K562 (cell line): Measurements from ENCODE around the gene NCF2. TPM values are rescaled to one million over a fixed set of nuclear protein-coding genes. Genes with fewer than 3 reads are reported as not detected.

ENCODE experiments used
- GTF2F1 ChIP-seq: IDR thresholded peaks from 2 replicates; pipeline ENCODE4 v1.6.1; 2011; ENCODE audit warnings: low read depth, low read length, improper control_type of control experiment
- HNRNPH1 ChIP-seq: fragments of 200-400 bp; formaldehyde crosslinking; optimal IDR thresholded peaks from 2 replicates; pipeline ENCODE3; 2017; ENCODE audit warnings: low read depth, mild to moderate bottlenecking, low read length, moderate library complexity
- MAFG ChIP-seq: fragments of 450-650 bp; conservative IDR thresholded peaks from 2 replicates; pipeline ENCODE4 v1.6.1; 2016; ENCODE audit warnings: missing genetic modification characterization, missing compliant biosample characterization
- NCOA1 ChIP-seq: fragments of 450-650 bp; IDR thresholded peaks from 2 replicates; pipeline ENCODE4 v1.6.1; 2016; ENCODE audit warnings: low read depth
- NR2C2 ChIP-seq, 2 experiments: fragments of 200-800 bp in 1 of 2; sonication (Bioruptor generic) in 1 of 2; sonication (generic) in 1 of 2; formaldehyde crosslinking in 1 of 2; IDR thresholded peaks; 2 replicates each; pipeline versions ENCODE4 v1.6.1 to v1.8.0; 2016 to 2022; ENCODE audit warnings: mild to moderate bottlenecking in 1 of 2, missing compliant biosample characterization in 1 of 2, missing genetic modification characterization in 1 of 2, missing genetic modification reagents in 1 of 2
- ZEB2 ChIP-seq: fragments of 450-650 bp; IDR thresholded peaks from 2 replicates; pipeline ENCODE4 v1.6.1; 2016
- ZNF436 ChIP-seq: fragments of 250-450, 450-650 bp; sonication (Bioruptor Pico); formaldehyde crosslinking; IDR thresholded peaks from 2 replicates; pipeline ENCODE4 v1.7.0; 2020; ENCODE audit warnings: mild to moderate bottlenecking
- ZNF507 ChIP-seq: conservative IDR thresholded peaks from 2 replicates; pipeline ENCODE4 v1.6.1; 2017; ENCODE audit warnings: missing genetic modification characterization, missing compliant biosample characterization
- polyA plus RNA-seq, 8 experiments: library from polyadenylated mRNA; depleted of rRNA in 4 of 8; stranded (reverse) in 5 of 8; unstranded in 3 of 8; fragments of >200 nt; fragmentation: Nextera tagmentation in 2 of 8; fragmentation: Illumina TruSeq in 1 of 8; extraction: Ambion mirVana in 2 of 8; extraction: Trizol in 1 of 8; gene quantifications; 2 replicates each; pipeline versions ENCODE4 v1.2.1 to v1.2.3, GENCODE V29; 2011 to 2014; ENCODE audit warnings: inconsistent platforms in 1 of 8, missing spikeins in 1 of 8
- total RNA-seq, 7 experiments: library from RNA; depleted of rRNA in 6 of 7; stranded (reverse); fragments of >200 nt in 6 of 7; fragmentation: Illumina TruSeq in 2 of 7; extraction: Trizol in 2 of 7; gene quantifications; 2 replicates each; pipeline versions ENCODE4 v1.2.1 to v1.2.3, GENCODE V29; 2011 to 2021; ENCODE audit warnings: low replicate concordance in 1 of 7
- TF ChIP-seq, protein P1 (sequence below): sonication (generic); formaldehyde crosslinking; IDR thresholded peaks from 2 replicates; pipeline ENCODE4 v1.8.0; 2022; ENCODE audit warnings: mild to moderate bottlenecking, missing genetic modification reagents
- TF ChIP-seq, protein P2 (sequence below), 2 experiments: IDR thresholded peaks; 2 replicates each; pipeline ENCODE4 v1.6.1; 2012; ENCODE audit warnings: improper control_type of control experiment in 2 of 2, low read depth in 2 of 2, low read length in 2 of 2, borderline replicate concordance in 1 of 2
- TF ChIP-seq, protein P3 (sequence below): sonication (generic); formaldehyde crosslinking; IDR thresholded peaks from 2 replicates; pipeline ENCODE4 v1.8.1; 2023; ENCODE audit warnings: mild to moderate bottlenecking, missing genetic modification reagents, moderate library complexity
- TF ChIP-seq, protein P4 (sequence below): fragments of 200-800 bp; sonication (Bioruptor generic); IDR thresholded peaks from 2 replicates; pipeline ENCODE4 v1.6.1; 2017; ENCODE audit warnings: missing genetic modification characterization, missing compliant biosample characterization

Gene NCF2
- total and polyA plus RNA-seq, 9 of the 15 experiments (the other 6 are each of a cell fraction or from before 2014, with no cell fraction given), result 0.07 to 0.54 (median 0.16) TPM; not detected in 3

DNA sequence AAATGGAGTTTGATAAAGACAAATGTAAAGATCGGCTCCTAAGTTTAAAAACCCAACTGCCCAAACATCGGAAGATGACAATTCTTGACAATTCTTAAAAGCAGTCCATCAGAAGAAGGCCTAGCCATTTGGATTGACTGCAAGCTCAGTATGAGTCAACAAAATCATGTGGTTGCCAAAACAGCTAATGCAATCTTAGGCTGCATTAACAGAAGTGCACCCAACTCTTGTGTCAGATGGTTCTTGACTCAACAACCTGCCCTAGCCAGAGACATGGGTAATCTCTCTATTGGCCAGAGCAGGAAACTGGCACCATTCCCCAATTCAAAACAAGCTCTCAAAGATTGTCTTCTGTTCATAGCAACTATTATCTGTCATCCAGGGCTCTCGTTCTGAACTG is 9.9 kb upstream of the NCF2 start (continued):
- TF ChIP-seq, protein P1, sequence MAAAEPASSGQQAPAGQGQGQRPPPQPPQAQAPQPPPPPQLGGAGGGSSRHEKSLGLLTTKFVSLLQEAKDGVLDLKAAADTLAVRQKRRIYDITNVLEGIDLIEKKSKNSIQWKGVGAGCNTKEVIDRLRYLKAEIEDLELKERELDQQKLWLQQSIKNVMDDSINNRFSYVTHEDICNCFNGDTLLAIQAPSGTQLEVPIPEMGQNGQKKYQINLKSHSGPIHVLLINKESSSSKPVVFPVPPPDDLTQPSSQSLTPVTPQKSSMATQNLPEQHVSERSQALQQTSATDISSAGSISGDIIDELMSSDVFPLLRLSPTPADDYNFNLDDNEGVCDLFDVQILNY (CRISPR knock-in tag), result no peak
- TF ChIP-seq NR2C2 (CRISPR knock-in tag; IDR thresholded peaks at IDR 0.05) (no peak), NR2C2 (tag; IDR thresholded peaks at IDR 0.05) (peak; percentile 47; the same call in 1 of the 2 replicates), MAFG (tag) (peak; percentile 60), ZNF436 (no peak), ZNF507 (tag) (no peak), HNRNPH1 (no peak), NCOA1 (no peak), GTF2F1 (no peak), ZEB2 (no peak)
- TF ChIP-seq, protein P2, sequence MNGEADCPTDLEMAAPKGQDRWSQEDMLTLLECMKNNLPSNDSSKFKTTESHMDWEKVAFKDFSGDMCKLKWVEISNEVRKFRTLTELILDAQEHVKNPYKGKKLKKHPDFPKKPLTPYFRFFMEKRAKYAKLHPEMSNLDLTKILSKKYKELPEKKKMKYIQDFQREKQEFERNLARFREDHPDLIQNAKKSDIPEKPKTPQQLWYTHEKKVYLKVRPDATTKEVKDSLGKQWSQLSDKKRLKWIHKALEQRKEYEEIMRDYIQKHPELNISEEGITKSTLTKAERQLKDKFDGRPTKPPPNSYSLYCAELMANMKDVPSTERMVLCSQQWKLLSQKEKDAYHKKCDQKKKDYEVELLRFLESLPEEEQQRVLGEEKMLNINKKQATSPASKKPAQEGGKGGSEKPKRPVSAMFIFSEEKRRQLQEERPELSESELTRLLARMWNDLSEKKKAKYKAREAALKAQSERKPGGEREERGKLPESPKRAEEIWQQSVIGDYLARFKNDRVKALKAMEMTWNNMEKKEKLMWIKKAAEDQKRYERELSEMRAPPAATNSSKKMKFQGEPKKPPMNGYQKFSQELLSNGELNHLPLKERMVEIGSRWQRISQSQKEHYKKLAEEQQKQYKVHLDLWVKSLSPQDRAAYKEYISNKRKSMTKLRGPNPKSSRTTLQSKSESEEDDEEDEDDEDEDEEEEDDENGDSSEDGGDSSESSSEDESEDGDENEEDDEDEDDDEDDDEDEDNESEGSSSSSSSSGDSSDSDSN (IDR thresholded peaks at IDR 0.05; ENCODE audit: borderline replicate concordance in 1 of 2, low read depth in 2 of 2, low read length in 2 of 2), result no peak
- TF ChIP-seq, protein P3, sequence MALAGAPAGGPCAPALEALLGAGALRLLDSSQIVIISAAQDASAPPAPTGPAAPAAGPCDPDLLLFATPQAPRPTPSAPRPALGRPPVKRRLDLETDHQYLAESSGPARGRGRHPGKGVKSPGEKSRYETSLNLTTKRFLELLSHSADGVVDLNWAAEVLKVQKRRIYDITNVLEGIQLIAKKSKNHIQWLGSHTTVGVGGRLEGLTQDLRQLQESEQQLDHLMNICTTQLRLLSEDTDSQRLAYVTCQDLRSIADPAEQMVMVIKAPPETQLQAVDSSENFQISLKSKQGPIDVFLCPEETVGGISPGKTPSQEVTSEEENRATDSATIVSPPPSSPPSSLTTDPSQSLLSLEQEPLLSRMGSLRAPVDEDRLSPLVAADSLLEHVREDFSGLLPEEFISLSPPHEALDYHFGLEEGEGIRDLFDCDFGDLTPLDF, result no peak
- TF ChIP-seq, protein P4, sequence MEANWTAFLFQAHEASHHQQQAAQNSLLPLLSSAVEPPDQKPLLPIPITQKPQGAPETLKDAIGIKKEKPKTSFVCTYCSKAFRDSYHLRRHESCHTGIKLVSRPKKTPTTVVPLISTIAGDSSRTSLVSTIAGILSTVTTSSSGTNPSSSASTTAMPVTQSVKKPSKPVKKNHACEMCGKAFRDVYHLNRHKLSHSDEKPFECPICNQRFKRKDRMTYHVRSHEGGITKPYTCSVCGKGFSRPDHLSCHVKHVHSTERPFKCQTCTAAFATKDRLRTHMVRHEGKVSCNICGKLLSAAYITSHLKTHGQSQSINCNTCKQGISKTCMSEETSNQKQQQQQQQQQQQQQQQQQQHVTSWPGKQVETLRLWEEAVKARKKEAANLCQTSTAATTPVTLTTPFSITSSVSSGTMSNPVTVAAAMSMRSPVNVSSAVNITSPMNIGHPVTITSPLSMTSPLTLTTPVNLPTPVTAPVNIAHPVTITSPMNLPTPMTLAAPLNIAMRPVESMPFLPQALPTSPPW (CRISPR knock-in tag), result no peak
